ENCODE data around the gene CDH8. TPM values are rescaled to one million over a fixed set of nuclear protein-coding genes. Genes with fewer than 3 reads are reported as not detected.

The CDH8 gene
- total and polyA plus RNA-seq, 2 donors (not counting 3 experiments of a cell fraction or from before 2014, with no cell fraction given): not detected

GRCh38 chr16:62060089-62060488 is 23.9 kb upstream of the CDH8 start:
- dilution Hi-C loops (cut with MboI; ENCODE audit: extremely low pct_ligation_motif_present, low sequenced_read_pairs) (no loop called here), intact Hi-C loops (cut with micrococcal nuclease) (no loop called here)
- Histone ChIP-seq H3K27me3 (ENCODE audit: control insufficient read depth in 2 of 2, insufficient read depth in 2 of 2, low read length in 2 of 2) (no peaks in the 10 kb centered on the region), H3K36me3 (ENCODE audit: control insufficient read depth in 2 of 2, extremely low read depth in 1 of 2, insufficient read depth in 2 of 2, low read length in 2 of 2) (no peaks in the 10 kb centered on the region), H4K20me1 (replicated peaks; ENCODE audit: control insufficient read depth, extremely low read depth, insufficient read depth, low read length) (no peaks in the 10 kb centered on the region), H3K9ac (replicated peaks; ENCODE audit: extremely low read depth, insufficient read depth, low read length) (no peak overlapping the region), H2AFZ (ENCODE audit: low read depth, low read length) (no peak overlapping the region), H3K79me2 (ENCODE audit: control insufficient read depth, insufficient read depth, low read length) (no peaks in the 10 kb centered on the region), H3K4me1 (ENCODE audit: control insufficient read depth, extremely low read depth, insufficient read depth, low read length) (no peaks in the 10 kb centered on the region), H3K9me3 (replicated peaks; ENCODE audit: control insufficient read depth, insufficient read depth, low read length) (peaks cover 4% of the 10 kb centered on the region), H3K9me1 (replicated peaks; ENCODE audit: control insufficient read depth, extremely low read depth, insufficient read depth, low read length) (no peaks in the 10 kb centered on the region), H3K27ac (ENCODE audit: insufficient read depth, low read depth, low read length) (no peak overlapping the region), H3K4me3 (replicated peaks in 1 of 3; ENCODE audit: insufficient read depth in 1 of 3, low read depth in 1 of 3, low read length in 3 of 3) (no peak overlapping the region), H3K4me2 (ENCODE audit: insufficient read depth, low read length) (no peak overlapping the region)
- ChIA-PET POLR2A (no interaction called here), CTCF (no interaction called here)
- no peak for TF ChIP-seq FOS (IDR thresholded peaks at IDR 0.05; ENCODE audit: borderline replicate concordance, insufficient read depth, low read length)
- TF ChIP-seq MYC (IDR thresholded peaks at IDR 0.05; ENCODE audit: low read depth, low read length): no peak
- TF ChIP-seq JUN (IDR thresholded peaks at IDR 0.05; ENCODE audit: borderline replicate concordance, insufficient read depth, insufficient read length, low read depth): no peak
- no peak for TF ChIP-seq POLR2AphosphoS5 (IDR thresholded peaks at IDR 0.05; ENCODE audit: insufficient read depth, low read depth, low read length)
- no peak for TF ChIP-seq GATA2 (IDR thresholded peaks at IDR 0.05; ENCODE audit: insufficient read depth, insufficient read length, low read depth, low read length)
- no peak for TF ChIP-seq CTCF (IDR thresholded peaks at IDR 0.05; ENCODE audit: extremely low read depth in 1 of 2, insufficient read depth in 1 of 2, low read depth in 1 of 2, low read length in 2 of 2)
- TF ChIP-seq MAX (IDR thresholded peaks at IDR 0.05; ENCODE audit: insufficient read depth, insufficient read length): no peak
- no peak for TF ChIP-seq EZH2 (IDR thresholded peaks at IDR 0.05; ENCODE audit: borderline replicate concordance, low read depth, low read length, severe bottlenecking)
- TF ChIP-seq POLR2A (IDR thresholded peaks at IDR 0.05; ENCODE audit: low read depth, low read length): no peak
- no peak for FAIRE-seq
- DNase-seq (ENCODE audit: low read depth, low spot score): no peak
- BruUV-seq (replicated peaks): no TSS peak
